HCT116 (cell line): ENCODE measurements around the gene MS4A4E. TPM values are rescaled to one million over a fixed set of nuclear protein-coding genes. Genes with fewer than 3 reads are reported as not detected.

ENCODE experiments used
- ATAC-seq: fragments of 200-7000 bp; cut with Tn5 transposase; 2 replicates; pipeline ENCODE4 v1.9.1; 2020; ENCODE audit warnings: mild to moderate bottlenecking, moderate library complexity
- BruUV-seq: library from RNA; stranded (reverse); fragments of 400-500 nt; replicated peaks from 2 replicates; lab custom pipeline; 2021; lab: Mats Ljungman, UMichigan
- CTCF ChIA-PET: fragments of 300-600 bp; sonication (Branson Sonifier 250); formaldehyde crosslinking; loops from one replicate; lab custom pipeline; 2021; ENCODE audit warnings: antibody characterized with exemption; lab: Charles Lee
- POLR2A ChIA-PET: fragments of 300-600, 350-600 bp; sonication (Branson Sonifier 250); formaldehyde crosslinking; loops from one replicate; lab custom pipeline; 2021; ENCODE audit warnings: antibody characterized with exemption; lab: Charles Lee
- RAD21 ChIA-PET, 2 experiments: fragments of 300-600 bp; sonication (Branson Sonifier 250); formaldehyde crosslinking; loops; one replicate each; lab custom pipeline; 2023; ENCODE audit warnings: low total read pairs in 2 of 2; ENCODE audit not compliant: uncharacterized antibody in 2 of 2, unreplicated experiment in 2 of 2, low non-redundant PET in 1 of 2; lab: Charles Lee
- DNase-seq: peaks from one replicate; pipeline ENCODE4 v3.0.0-alpha.2; 2010; ENCODE audit warnings: low read depth, low spot score
- H2AFZ ChIP-seq: fragments of 200-600 bp; shearing (Covaris generic), sonication (generic); 2 replicates; pipeline ENCODE4 v1.6.1; 2017; ENCODE audit warnings: low read depth, mixed run types, mixed read lengths, antibody characterized with exemption, low read length; ENCODE audit not compliant: poor library complexity, severe bottlenecking
- H3K27ac ChIP-seq: 2 replicates; pipeline ENCODE4 v1.5.1; 2012; ENCODE audit warnings: low read depth, low read length
- H3K27me3 ChIP-seq: fragments of 200-600 bp; sonication (generic); 2 replicates; pipeline ENCODE4 v1.6.1; 2016; ENCODE audit warnings: mixed run types, low read length, mixed read lengths; ENCODE audit not compliant: insufficient read depth
- H3K36me3 ChIP-seq, 2 experiments: fragments of 200-500 bp in 1 of 2; fragments of 200-600 bp in 1 of 2; sonication (Bioruptor generic) in 1 of 2; sonication (generic) in 1 of 2; 2 replicates each; pipeline versions ENCODE4 v1.5.1 to v1.6.1; 2014 to 2016; ENCODE audit warnings: low read length in 2 of 2, inconsistent platforms in 1 of 2, mixed read lengths in 1 of 2, mixed run types in 1 of 2; ENCODE audit not compliant: insufficient read depth in 2 of 2, control insufficient read depth in 1 of 2
- H3K4me1 ChIP-seq, 2 experiments: fragments of 200-600 bp in 1 of 2; sonication (generic) in 1 of 2; 2 replicates each; pipeline versions ENCODE4 v1.5.1 to v1.6.1; 2012 to 2017; ENCODE audit warnings: low read length in 2 of 2, inconsistent platforms in 1 of 2, mild to moderate bottlenecking in 1 of 2, mixed read lengths in 1 of 2, mixed run types in 1 of 2, moderate library complexity in 1 of 2; ENCODE audit not compliant: insufficient read depth in 2 of 2, control insufficient read depth in 1 of 2
- H3K4me2 ChIP-seq: fragments of 200-600 bp; sonication (generic); 2 replicates; pipeline ENCODE4 v1.6.1; 2017; ENCODE audit warnings: mixed run types, low read length, mixed read lengths
- H3K4me3 ChIP-seq, 2 experiments: fragments of 200-600 bp in 1 of 2; sonication (generic) in 1 of 2; replicated peaks in 1 of 2; 2 replicates each; pipeline ENCODE4 v1.5.1; 2011 to 2016; ENCODE audit warnings: low read length in 2 of 2, control low read depth in 1 of 2, low read depth in 1 of 2, mild to moderate bottlenecking in 1 of 2, mixed read lengths in 1 of 2, mixed run types in 1 of 2
- H3K79me2 ChIP-seq: fragments of 200-600 bp; sonication (generic); 2 replicates; pipeline ENCODE4 v1.6.1; 2017; ENCODE audit warnings: mild to moderate bottlenecking, mixed run types, low read length, moderate library complexity, mixed read lengths; ENCODE audit not compliant: insufficient read depth
- H3K9ac ChIP-seq: fragments of 200-600 bp; sonication (generic); 2 replicates; pipeline ENCODE4 v1.6.1; 2016; ENCODE audit warnings: low read length, mixed read lengths
- H3K9me2 ChIP-seq: fragments of 200-600 bp; sonication (generic), shearing (Covaris generic); 2 replicates; pipeline ENCODE4 v1.6.1; 2017; ENCODE audit warnings: mixed run types, mild to moderate bottlenecking, moderate library complexity; ENCODE audit not compliant: insufficient read depth
- H3K9me3 ChIP-seq, 2 experiments: fragments of 200-500 bp in 1 of 2; fragments of 200-600 bp in 1 of 2; sonication (Bioruptor generic) in 1 of 2; sonication (generic) in 1 of 2; 2 replicates each; pipeline ENCODE4 v1.6.1; 2014 to 2017; ENCODE audit warnings: low read length in 2 of 2, mixed read lengths in 2 of 2, inconsistent platforms in 1 of 2, low read depth in 1 of 2, mild to moderate bottlenecking in 1 of 2, mixed run types in 1 of 2, moderate library complexity in 1 of 2; ENCODE audit not compliant: control insufficient read depth in 1 of 2, insufficient read depth in 1 of 2
- H4K20me1 ChIP-seq: fragments of 200-600 bp; sonication (generic), shearing (Covaris generic); 2 replicates; pipeline ENCODE4 v1.6.1; 2017; ENCODE audit warnings: mixed run types, mild to moderate bottlenecking, moderate library complexity; ENCODE audit not compliant: insufficient read depth
- ATF3 ChIP-seq: IDR thresholded peaks from 2 replicates; pipeline ENCODE4 v1.6.1; 2012
- CBX3 ChIP-seq: IDR thresholded peaks from 2 replicates; pipeline ENCODE4 v1.6.1; 2012; ENCODE audit warnings: low read depth
- CTCF ChIP-seq, 3 experiments: fragments of 200-600 bp in 1 of 3; sonication (generic) in 1 of 3; IDR thresholded peaks in 2 of 3; conservative IDR thresholded peaks in 1 of 3; 2 replicates each; pipeline ENCODE4 v1.5.1; 2012 to 2017; ENCODE audit warnings: low read depth in 2 of 3, low read length in 2 of 3, antibody characterized with exemption in 1 of 3, borderline replicate concordance in 1 of 3, control low read depth in 1 of 3, mild to moderate bottlenecking in 1 of 3, mixed read lengths in 1 of 3, mixed run types in 1 of 3, moderate library complexity in 1 of 3; ENCODE audit not compliant: insufficient read depth in 1 of 3
- EGR1 ChIP-seq: IDR thresholded peaks from 2 replicates; pipeline ENCODE4 v1.6.1; 2012; ENCODE audit warnings: low read depth
- ELF1 ChIP-seq: IDR thresholded peaks from 2 replicates; pipeline ENCODE4 v1.6.1; 2012; ENCODE audit warnings: low read depth, borderline replicate concordance
- EZH2phosphoT487 ChIP-seq: fragments of 200-600 bp; IDR thresholded peaks from 2 replicates; pipeline ENCODE4 v1.6.1; 2018; ENCODE audit warnings: antibody characterized with exemption, borderline replicate concordance
- FOSL1 ChIP-seq: IDR thresholded peaks from 2 replicates; pipeline ENCODE4 v1.6.1; 2012; ENCODE audit warnings: low read depth
- POLR2A ChIP-seq: IDR thresholded peaks from 2 replicates; pipeline ENCODE4 v1.7.0; 2011; ENCODE audit warnings: borderline replicate concordance; ENCODE audit not compliant: insufficient read depth, insufficient read length; ENCODE audit errors: extremely low read depth
- POLR2AphosphoS5 ChIP-seq: IDR thresholded peaks from 2 replicates; pipeline ENCODE4 v1.6.1; 2011; ENCODE audit warnings: mild to moderate bottlenecking, low read depth, low read length, moderate library complexity
- RAD21 ChIP-seq: IDR thresholded peaks from 2 replicates; pipeline ENCODE4 v1.6.1; 2012; ENCODE audit warnings: low read depth, mild to moderate bottlenecking
- SP1 ChIP-seq: IDR thresholded peaks from 2 replicates; pipeline ENCODE4 v1.6.1; 2012; ENCODE audit warnings: low read depth
- SRF ChIP-seq: IDR thresholded peaks from 2 replicates; pipeline ENCODE4 v1.6.1; 2012; ENCODE audit warnings: low read depth
- TCF7L2 ChIP-seq: IDR thresholded peaks from 2 replicates; pipeline ENCODE4 v1.7.0; 2011; ENCODE audit warnings: borderline replicate concordance, inconsistent platforms; ENCODE audit not compliant: insufficient read depth, insufficient read length; ENCODE audit errors: extremely low read depth
- YY1 ChIP-seq: IDR thresholded peaks from 2 replicates; pipeline ENCODE4 v1.6.1; 2011; ENCODE audit warnings: low read length, low read depth, moderate library complexity, mild to moderate bottlenecking; ENCODE audit not compliant: insufficient replicate concordance; ENCODE audit errors: extremely low read depth
- ZNF274 ChIP-seq: fragments of 200-500 bp; sonication (Bioruptor generic); IDR thresholded peaks from 2 replicates; pipeline ENCODE4 v1.6.1; 2014; ENCODE audit warnings: mild to moderate bottlenecking, low read depth, low read length, inconsistent platforms
- intact Hi-C: fragments of 100-400 bp; cut with micrococcal nuclease; formaldehyde crosslinking; loops from 2 replicates; pipeline ENCODE4 v1.10.0; 2022
- total RNA-seq: library from RNA; stranded (reverse); gene quantifications from one replicate; pipeline ENCODE4 v1.2.1, GENCODE V29; 2021; ENCODE audit not compliant: unreplicated experiment

The MS4A4E gene
- total RNA-seq, 1 experiment from 2014 or later = not detected

DNA sequence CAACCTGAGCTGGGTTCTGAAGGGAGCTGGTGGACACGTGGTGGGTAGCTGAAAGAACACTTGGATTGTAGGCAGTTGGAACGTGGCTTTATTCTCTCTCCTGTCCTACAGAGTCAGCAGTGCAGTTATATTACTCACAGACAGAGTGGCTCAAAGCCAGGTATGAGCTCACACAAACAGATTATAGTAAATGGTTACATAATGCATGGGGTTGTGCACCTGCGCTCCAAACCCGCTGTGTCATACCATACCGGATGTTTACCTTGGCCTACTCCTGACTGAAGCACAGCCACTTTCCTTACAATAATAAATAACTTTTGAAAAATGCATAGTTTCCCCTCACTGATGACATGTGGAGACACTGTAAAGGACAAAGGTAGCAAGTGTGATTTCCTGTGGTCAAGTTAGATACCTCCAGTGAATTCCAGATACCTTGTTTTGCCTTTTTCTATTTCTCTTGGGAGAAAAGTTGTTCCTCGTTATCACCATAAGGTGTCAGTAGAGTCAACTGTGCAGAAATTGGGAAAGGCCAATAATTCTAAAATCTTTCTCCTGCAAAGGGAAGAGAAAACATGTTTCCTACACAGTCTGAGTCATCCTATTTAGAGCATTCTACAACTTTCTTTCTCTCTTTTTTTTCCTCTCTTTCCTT lies 73.5 kb downstream of the MS4A4E start:
- ATAC-seq (peak; percentile 40; the same call in 1 of the 2 replicates), DNase-seq (peak; percentile 27)
- Histone ChIP-seq H3K4me3 (no peak overlapping the region), H3K9me3 (no peaks in the 10 kb centered on the region; a peak in 1 of 4 replicates), H2AFZ (no peak overlapping the region), H3K36me3 (no peaks in the 10 kb centered on the region), H3K27me3 (no peaks in the 10 kb centered on the region), H3K4me2 (no peak overlapping the region), H3K9me2 (no peaks in the 10 kb centered on the region), H3K4me1 (no peaks in the 10 kb centered on the region), H3K27ac (no peak overlapping the region), H4K20me1 (no peaks in the 10 kb centered on the region), H3K9ac (no peak overlapping the region), H3K79me2 (no peaks in the 10 kb centered on the region)
- TF ChIP-seq ZNF274 (no peak), ATF3 (no peak), FOSL1 (no peak), TCF7L2 (no peak), SP1 (no peak), CBX3 (peak; percentile 60; the same call in 1 of the 2 replicates), YY1 (no peak), EGR1 (no peak), POLR2AphosphoS5 (no peak), RAD21 (peak; percentile 38), POLR2A (no peak), CTCF (IDR thresholded peaks at IDR 0.05 in 2 of 3, conservative IDR thresholded peaks at IDR 0.05 in 1 of 3; ENCODE audit: borderline replicate concordance in 1 of 3, insufficient read depth in 1 of 3, low read depth in 2 of 3, low read length in 2 of 3) (peak; percentile 20 to 49 (median 32); a peak in 4 of 6 replicates), EZH2phosphoT487 (no peak), ELF1 (no peak), SRF (no peak)
- intact Hi-C loops = no loop called here
- no TSS peak for BruUV-seq
- ChIA-PET RAD21 (interaction anchor here in 1 of 2 experiments (1.0 kb wide), 1 partner anchor 82 kb away, joined by 3 read pairs; no protein-coding TSS in a partner anchor), CTCF (no interaction called here), POLR2A (no interaction called here)
